GM21528 (cell line): Measurements from ENCODE around the gene PTPRM.

Experiments used
- ATAC-seq: cut with Tn5 transposase; IDR thresholded peaks from one replicate; pipeline ENCODE4 v1.9.1; 2021; ENCODE audit warnings: mild to moderate bottlenecking, moderate library complexity; ENCODE audit not compliant: unreplicated experiment, low FRiP score

PTPRM gene

GRCh38 chr18:7787339-7787738 lies 220.2 kb downstream of the PTPRM start:
- no peak for ATAC-seq

GRCh38 chr18:7789856-7790552 lies 222.9 kb downstream of the PTPRM start:
- ATAC-seq, result no peak

DNA sequence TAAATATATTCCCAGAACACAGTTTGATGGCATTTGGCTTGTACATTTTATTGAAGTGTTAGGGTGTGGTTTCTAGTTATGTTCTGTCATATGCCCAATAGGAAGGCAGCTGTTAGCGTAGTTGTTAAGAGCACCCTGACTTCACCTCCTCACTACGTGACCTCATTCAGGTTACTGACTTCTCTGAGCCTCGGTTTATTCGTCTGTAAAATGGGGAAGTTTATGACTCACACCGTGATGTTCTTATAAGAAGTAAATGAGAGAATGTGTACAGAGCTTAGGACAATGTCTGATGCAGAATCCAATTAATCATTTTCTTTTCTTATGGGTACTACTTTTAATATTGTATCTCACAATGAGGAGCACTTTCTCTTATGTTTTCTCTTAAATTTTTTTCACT lies 226.0 kb downstream of the PTPRM start:
- ATAC-seq, result no peak

GRCh38 chr18:7803956-7804469 lies 236.9 kb downstream of the PTPRM start:
- no peak for ATAC-seq

GRCh38 chr18:7805096-7805495 lies 238.0 kb downstream of the PTPRM start:
- no peak for ATAC-seq

DNA sequence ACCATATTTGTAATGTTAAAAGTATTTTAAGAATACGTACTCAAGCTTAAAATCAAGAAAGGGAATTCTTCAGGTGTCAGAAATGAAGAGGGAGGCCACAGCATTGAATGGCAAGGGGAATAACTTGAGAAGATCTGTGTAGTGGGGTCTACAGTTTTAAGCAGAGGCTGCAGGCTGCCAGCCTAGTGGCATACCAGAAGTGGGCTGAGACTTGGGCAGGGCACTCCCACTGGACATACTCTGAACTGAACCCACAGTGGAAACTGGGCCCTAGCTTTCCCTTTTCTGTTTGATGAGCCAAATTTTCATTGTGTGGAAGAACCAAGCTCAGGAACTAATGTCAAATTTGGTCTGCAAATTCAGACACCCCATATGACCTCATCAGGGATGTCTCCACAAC lies 238.8 kb downstream of the PTPRM start:
- ATAC-seq, result no peak

DNA sequence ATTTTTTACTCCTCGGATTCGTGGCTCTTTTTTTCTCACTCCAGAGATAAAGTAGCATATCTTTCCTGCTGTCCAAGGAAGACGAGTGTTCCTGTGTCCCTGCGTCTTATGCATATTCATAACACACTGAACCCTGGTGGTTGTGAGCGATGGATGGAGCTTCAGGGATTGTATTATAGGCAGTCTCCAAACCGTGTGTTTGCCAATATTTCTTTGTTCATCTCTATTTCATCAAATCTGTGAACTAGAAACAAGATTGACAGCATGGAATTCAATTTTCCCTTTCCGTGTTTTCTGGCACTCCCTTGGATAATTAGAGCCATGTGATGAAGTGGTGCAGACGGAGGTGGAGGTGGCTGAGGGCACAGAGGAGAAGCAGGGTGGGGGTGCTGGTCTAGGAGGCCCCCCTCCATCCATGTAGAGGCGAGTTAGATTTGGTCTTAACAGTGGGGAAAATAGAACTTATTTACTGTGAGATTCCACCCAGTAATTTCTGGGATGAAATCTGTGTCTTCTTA lies 240.9 kb downstream of the PTPRM start:
- no peak for ATAC-seq

- no peak for ATAC-seq
These were observed 241.9 kb downstream of the PTPRM start for GRCh38 chr18:7808992-7809391.

- no peak for ATAC-seq
These were observed 242.3 kb downstream of the PTPRM start for GRCh38 chr18:7809455-7809854.

- ATAC-seq, result no peak
These were observed 242.9 kb downstream of the PTPRM start for GRCh38 chr18:7809978-7810377.

DNA sequence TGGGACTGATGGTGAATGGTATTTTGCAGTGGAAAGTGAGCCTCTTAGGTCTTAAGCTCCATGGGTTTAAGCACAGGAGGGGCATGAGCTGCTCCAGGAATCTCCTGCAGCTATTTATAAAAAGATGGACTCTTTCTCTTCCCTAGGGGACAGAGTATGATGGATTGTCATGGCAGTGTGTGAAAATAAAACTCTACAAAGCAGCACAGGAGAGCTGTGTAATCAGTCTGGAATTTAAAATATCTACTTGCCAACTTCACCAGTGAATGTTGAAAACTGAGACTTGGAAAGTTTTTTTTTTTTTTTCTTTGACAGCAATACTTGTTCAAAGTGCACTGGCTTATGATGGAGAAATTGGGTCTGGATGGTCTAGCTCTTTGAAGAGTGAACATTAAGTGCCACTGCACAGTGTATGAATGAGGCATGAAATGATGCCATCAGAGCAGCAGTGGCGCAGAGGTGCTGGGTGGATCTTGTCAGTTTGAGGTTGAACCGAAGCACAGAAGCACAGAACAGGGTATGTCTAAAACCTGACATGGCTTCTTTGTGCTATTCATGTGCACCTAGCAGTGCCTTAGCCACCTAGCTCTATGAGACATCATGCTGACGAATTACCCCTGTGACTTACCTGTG lies 245.4 kb downstream of the PTPRM start:
- ATAC-seq, result no peak

DNA sequence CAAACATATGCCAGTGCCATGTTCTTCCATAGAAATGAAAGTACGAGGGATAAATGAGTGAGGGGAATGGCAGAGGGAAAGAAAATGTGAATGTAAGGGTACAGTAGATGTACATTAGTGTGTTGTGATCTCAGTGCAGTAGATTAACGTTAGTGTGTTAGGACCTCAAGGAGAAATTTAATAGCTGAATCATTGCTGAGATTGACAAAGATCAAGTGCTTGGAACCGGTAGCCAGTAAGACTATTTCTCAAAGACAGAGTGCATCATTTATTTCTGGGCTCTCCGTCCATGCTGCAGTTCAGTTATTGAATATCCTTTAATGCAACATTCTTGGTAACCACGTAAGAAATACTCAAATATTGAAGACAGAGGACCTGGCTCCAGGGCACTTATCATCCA lies 246.0 kb downstream of the PTPRM start:
- no peak for ATAC-seq

DNA sequence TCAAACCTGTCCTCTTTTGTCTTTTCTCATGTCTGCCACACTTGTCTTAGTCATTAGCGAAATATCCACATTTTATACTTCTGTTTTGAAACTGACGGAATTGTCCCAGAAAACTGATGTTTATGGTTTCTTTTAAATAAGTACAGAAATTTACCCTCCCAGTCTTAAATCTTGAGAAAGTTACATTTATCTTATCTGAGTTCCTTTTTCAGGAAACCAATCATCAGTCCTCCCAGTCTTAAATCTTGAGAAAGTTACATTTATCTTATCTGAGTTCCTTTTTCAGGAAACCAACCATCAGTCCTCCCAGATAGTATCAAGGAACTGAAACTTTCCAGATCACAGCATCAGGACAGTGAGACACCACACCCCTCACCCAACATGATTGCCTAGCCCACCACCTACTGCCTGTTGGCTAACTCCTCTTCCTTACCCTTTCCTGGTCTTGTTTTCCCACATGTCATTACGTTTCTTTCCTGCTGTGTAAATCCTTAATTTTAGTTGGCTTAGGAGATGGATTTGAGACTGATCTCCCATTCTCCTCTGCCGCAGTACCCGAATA lies 247.7 kb downstream of the PTPRM start:
- ATAC-seq, result no peak

DNA sequence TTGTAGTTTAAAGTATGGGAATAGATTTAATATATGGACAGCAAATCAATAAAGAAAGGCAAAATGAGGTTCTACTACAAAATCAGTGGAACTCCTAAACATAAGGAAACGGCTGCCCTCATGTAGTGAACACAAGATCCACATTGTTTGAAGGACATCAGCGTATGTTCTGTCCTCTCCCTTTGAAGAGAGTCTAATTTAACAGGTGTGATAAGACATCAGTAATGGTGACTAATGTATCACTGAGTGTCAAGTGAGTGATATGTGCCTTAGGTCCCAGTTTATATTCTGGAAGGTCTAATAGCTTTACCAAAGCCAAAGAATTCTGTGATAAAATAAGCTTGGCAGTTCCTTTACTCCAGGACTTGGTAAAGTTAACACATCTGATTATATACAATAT lies 248.7 kb downstream of the PTPRM start:
- ATAC-seq, result no peak

- ATAC-seq, result no peak
These were observed 250.6 kb downstream of the PTPRM start for GRCh38 chr18:7817575-7818230.

DNA sequence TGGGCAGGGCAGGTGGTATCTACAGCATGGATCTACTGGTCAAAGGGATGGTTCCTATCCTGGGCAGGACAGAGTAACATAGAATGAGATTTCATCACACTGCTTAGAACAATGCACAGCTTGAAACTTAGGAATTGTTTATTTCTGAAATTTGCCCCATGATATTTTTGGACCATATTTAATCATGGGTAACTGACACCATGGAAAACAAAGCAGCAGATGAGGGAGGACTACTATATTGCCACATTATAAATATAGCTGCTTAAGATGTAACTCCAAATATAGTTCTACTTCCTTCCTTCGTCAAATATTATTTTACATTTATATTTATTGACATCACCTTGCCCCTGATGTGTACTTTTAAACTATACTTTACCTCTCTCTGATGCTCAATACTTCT lies 254.7 kb downstream of the PTPRM start:
- no peak for ATAC-seq

GRCh38 chr18:7822435-7823331 lies 255.6 kb downstream of the PTPRM start:
- ATAC-seq, result no peak

- no peak for ATAC-seq
These were observed 257.9 kb downstream of the PTPRM start for GRCh38 chr18:7824970-7825369.

GRCh38 chr18:7830468-7830867 lies 263.4 kb downstream of the PTPRM start:
- ATAC-seq, result no peak

DNA sequence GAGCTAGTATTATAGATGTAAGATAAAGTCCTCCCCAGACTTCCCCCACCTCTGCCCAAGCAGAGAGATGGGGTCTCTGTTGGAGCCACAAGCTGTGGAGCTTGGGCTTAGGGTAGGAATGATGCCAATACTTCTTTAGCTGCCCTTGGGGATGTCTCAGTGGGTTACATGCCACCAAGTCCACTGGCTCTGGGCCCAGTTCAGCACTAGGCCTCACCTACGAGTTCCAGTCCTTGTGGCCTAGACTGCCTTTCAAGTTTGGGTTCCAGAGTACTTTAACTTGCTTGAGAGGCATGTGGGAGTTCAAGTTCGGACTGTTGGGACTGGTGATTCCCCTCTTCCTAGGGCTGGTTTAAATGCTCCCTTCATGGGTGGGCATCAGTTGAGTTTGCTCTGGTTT lies 272.4 kb downstream of the PTPRM start:
- no peak for ATAC-seq
